Activated CD4-positive, alpha-beta T cell treated with anti-CD3 and anti-CD28 coated beads, Interleukin-2, amount 50 U/mL, for 4 hours (primary cell): ENCODE results near the gene ILDR2.

Experiments used
- DNase-seq, 2 experiments: peaks; one replicate each; pipeline ENCODE4 v3.0.0-alpha.2; 2020

ILDR2 gene

GRCh38 chr1:166975361-166976129, at the start of gene ILDR2:
Gene ILDR2, minus strand, starts transcription at chr1:166975540. Its CDS starts 272 bp downstream, at chr1:166975268.
- peak; percentile 67 to 73 for DNase-seq

DNA sequence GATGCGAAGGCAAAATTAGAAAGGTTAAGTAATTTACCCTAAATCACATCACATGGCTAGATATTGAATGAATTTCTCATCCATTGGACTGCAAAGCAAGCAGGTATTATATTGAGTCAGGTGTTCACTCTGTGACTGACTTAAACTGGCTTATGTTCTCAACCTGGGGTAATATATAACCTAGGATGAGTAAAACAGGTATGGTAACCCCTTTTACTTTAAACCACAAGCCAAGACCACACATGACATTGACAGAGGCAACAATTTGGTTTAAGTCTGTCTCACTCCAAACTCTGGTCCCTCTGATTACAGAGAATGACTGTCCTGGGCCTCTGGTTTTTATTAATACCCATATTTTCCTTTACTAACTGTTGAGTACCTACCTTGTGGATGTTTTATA, 47.0 kb upstream of the ILDR2 start:
- DNase-seq: no peak

- no peak for DNase-seq
Observed at GRCh38 chr1:167016100-167016750, 40.9 kb upstream of the ILDR2 start.

DNA sequence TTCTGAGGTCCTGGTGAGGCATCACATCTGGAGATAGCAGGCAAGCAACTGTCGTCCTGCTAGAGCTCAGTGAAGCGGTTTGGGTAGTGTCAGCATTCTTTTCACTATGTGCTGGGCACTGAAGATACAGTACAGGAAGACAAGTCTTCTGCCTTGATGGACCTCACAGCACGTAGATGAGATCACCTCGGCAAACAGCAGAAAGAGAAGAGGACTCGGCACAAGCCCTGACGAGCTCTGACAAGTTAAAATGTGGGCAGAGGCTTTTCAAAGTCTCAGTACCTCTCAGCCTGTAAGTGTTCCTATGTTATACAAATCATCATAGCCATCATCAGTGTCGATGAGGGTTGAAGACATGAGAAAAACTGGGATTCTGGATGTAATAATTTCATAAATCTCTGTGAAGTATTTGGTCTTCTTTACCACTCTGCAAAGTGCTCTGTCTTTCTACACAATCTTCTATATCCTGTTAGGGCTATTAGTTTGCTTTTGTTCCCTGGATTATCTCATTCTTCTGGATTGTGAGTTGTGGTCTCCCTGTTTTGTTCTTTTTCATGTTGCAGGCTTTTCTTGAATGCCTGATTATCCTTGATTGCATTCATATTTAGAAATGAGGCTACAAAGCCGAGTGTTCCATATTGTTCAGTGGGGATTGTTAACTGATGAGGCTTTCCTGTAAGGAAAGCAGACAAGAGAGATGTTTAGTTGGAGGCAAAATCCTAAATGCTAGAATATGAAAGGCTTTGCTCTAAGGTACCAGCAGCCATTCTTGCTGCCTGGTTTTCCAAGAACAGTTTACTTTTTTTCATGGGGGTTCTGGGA, 38.0 kb upstream of the ILDR2 start:
- no peak for DNase-seq

- no peak for DNase-seq
Observed at GRCh38 chr1:167012570-167012969, 37.2 kb upstream of the ILDR2 start.

DNA sequence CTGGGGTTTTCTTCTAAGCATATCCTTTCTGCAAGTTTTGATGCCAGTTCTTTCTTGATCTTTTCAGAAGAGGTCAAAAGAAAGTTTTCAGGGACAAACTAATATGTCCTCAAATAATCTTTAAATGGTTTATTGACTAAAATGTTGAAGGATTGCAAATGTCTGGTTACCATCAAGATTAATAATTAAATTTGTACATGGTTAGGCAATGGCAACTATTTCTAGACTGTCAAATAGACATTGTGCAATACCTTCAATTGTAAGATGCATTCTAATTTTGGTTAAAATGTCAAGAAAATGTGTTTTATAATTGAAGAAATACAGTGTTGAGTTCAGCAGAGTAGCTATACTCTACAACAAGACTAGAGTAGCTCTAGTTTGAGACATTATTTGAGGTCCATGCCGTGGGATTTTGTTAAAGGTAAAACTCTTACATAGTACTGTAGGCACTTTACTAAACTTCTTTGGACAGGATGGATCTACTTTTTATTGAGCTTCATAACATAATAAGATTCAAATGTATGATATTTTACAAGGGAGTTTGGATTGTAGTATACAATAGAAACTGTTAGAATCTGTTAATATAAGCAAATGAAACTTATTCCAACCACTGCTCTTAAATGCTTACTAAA, 36.3 kb upstream of the ILDR2 start:
- no peak for DNase-seq

GRCh38 chr1:167003711-167004110, 28.4 kb upstream of the ILDR2 start:
- no peak for DNase-seq

DNA sequence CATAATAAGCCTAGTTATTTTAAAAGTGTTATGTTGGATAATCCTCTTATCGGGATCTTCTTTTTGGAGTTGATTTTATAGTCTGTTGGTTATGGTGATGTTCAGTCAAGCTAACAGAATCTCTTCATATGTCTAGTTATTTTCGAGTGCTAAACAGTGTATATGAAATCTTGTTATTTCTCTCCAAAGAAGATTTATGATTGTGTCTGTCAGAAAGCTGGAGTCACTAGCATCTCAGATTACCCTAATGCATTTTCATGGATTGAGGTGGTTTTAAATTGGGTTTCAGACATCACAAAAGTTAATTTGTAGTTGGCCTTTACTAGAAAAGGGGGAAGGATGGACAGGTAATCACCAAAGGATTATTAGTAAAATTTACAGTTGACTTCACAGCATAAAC, 27.0 kb upstream of the ILDR2 start:
- no peak for DNase-seq

DNA sequence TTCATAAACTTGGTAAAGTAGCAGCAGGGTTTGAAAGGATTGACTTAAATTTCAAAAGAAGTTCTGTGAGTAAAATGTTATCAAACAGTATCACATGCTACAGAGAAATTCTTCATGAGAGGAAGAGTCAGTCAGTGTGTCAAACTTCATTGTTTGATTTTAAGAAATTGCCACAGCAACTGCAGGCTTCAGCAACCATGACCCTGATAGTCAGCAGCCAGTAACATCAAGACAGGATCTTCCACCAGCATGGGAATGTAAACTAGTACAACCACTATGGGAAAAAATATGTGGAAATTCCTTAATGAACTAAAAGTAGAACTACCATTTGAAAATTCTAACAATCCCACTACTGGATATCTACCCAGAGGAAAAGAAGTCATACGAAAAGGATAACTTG, 25.2 kb upstream of the ILDR2 start:
- no peak for DNase-seq

DNA sequence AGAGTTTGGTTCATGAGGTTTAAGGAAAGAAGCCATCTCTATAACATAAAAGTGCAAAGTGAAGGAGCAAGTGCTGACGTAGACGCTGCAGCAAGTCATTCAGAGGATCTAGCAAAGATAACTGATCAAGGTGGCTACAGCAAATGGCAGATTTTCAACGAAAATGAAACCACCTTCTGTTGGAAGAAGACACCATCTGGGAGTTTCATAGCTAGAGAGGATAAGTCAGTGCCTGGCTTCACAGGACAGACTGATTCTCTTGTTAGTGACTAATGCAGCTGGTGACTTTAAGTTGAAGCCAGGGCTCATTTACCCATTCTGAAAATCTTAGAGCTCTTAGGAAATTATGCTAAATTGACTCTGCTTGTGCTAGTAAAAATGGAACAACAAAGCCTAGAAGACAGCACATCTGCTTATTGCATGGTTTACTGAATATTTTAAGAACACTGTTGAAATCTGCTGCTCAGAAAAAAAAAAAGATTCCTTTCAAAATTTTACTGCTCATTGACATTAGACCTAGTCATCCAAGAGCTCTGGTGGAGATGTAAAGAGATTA, 24.2 kb upstream of the ILDR2 start:
- DNase-seq: no peak

DNA sequence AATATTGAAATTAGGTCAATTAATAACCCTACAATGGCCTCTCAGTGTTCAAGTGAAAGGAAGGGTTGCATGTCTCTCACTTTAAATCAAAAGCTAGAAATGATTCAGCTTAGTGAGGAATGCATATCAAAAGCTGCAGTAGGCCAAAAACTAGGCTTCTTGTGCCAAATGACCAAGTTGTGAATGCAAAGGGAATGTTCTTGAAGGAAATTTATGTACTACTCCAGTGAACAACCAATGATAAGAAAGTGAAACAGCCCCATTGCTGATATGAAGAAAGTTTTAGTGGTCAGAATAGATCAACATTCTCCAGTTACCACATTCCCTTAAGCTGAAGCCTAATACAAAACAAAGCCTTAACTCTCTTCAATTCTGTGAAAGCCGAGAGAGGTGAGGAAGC, 23.7 kb upstream of the ILDR2 start:
- no peak for DNase-seq

DNA sequence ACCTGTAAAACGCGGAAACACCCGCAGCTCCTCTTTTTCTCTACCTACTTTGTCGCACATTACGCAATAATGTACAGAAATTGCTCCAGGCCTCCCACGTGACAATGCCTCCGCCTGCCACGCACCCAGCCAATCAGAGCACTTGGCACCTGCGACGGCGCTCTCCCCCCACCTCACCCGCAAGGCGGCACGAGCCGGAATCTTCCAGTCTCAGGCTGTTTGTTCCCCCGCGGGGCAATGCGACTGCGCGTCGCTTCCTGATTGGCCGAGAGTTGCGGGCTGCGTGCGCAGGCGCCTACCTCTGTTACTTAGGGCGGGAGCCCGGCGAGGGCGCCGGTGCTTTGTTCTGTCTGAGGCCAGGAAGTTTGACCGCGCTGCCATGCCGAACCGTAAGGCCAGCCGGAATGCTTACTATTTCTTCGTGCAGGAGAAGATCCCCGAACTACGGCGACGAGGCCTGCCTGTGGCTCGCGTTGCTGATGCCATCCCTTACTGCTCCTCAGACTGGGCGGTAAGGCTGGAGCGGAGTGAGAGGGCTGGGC, 13.7 kb upstream of the ILDR2 start, which contains the start of gene MAEL:
TSS of gene MAEL (plus strand) at position 307 of the 542 bp plus-strand sequence. CDS start at position 380, 73 bp downstream.
- no peak for DNase-seq

GRCh38 chr1:166981589-166981988, 6.2 kb upstream of the ILDR2 start:
- no peak for DNase-seq

- no peak for DNase-seq
Observed at GRCh38 chr1:166980818-166981217, 5.5 kb upstream of the ILDR2 start.

- DNase-seq: no peak
Observed at GRCh38 chr1:166980383-166980782, 5.0 kb upstream of the ILDR2 start.

- DNase-seq: no peak
Observed at GRCh38 chr1:166978821-166979220, 3.5 kb upstream of the ILDR2 start.

DNA sequence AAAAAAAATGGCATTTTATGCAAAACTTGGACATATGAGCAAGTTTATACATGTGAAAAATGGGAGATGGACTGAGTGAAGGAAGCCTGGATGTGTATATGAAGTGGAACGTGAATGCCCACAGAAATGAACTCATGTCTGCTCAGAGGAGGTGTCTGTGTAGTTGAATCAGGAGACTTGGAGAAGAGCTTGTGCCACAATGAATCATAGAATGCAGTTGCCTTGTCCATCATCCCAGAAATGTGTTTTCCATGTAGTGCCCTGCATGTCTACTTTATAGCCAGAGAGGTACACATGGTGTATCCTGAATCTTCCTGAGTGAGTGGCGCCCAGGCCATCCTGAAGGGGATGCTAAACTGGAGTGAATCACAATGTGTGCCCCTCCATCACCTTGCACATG, 2.6 kb upstream of the ILDR2 start:
- no peak for DNase-seq

DNA sequence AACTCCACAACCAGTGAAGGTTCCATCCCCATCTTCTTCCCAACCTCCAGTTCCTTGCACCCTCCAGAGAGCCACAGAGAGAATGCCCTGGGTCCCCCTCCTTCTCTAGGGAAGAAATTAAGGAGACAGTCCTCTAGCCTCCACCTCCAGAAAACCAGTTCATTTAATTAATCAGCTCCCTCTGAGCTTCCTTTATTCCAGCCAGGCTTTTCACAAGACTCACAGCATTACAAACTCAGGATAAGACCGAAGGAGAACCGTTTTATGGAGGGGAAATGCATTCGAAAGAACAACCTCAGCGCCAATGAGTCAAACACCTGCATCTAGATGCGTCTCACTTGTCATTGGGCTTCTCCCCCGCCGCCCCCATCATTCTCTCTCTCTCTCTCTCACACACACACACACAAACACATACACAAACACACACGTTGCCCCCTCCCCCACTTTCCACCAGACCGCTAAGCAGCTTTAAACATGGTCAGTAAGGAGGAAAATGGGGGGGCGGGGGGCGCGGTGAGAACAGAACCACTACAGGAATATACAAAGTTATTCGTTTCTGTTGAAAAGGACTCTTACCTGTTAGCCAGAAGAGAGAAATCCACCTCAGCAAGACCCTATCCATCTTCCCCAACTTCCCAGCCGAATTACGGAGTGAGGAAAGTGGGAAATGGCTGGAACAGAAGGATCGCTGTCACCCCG, 544 bp downstream of the ILDR2 start:
- peak; percentile 52 to 54 for DNase-seq

- DNase-seq: no peak
Observed at GRCh38 chr1:166972826-166973225, 2.5 kb downstream of the ILDR2 start.

DNA sequence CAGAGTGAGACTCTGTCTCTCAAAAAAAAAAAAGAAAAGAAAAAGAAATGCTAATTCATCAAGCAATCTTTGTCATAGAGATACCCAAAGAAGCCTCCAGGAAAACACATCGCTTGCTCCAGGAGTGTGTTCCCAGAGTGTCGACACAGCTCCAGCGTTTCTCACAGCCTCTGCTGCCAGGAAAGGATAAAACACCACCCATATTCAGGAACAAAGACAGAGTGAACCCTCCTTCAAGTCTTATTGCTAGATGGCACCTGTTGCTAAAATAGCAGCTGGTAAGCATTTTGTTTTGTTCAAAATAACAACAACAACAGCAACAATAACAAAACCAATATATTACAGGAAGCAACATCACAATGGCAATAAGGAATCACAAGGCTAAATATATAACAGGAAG, 3.1 kb downstream of the ILDR2 start:
- no peak for DNase-seq

- DNase-seq: no peak
Observed at GRCh38 chr1:166971252-166971651, 4.1 kb downstream of the ILDR2 start.
